K562 (cell line): ENCODE measurements around the gene ASB13. TPM values are rescaled to one million over a fixed set of nuclear protein-coding genes. Genes with fewer than 3 reads are reported as not detected.

ENCODE experiments used
- ATAC-seq: fragments of 200-7000 bp; cut with Tn5 transposase; 3 replicates; pipeline ENCODE4 v1.9.1; 2020; ENCODE audit warnings: moderate library complexity
- BruUV-seq: library from RNA; stranded (reverse); fragments of 400-500 nt; replicated peaks from 2 replicates; lab custom pipeline; 2021; lab: Mats Ljungman, UMichigan
- CTCF ChIA-PET: fragments of 300-600 bp; formaldehyde crosslinking; extraction: SDS; loops from one replicate; lab custom pipeline; 2021; ENCODE audit warnings: low intra/inter-chr PET ratio; lab: Yijun Ruan, JAX
- POLR2A ChIA-PET: fragments of 300-600, 350-650 bp; sonication (Branson Sonifier 250); formaldehyde crosslinking; extraction: SDS; loops from one replicate; lab custom pipeline; 2021; ENCODE audit warnings: antibody characterized with exemption, inconsistent platforms; lab: Yijun Ruan, JAX
- DNase-seq, 4 experiments: peaks; one replicate each; pipeline versions ENCODE4 v3.0.0 to v3.0.0-alpha.2; 2011 to 2018; ENCODE audit warnings: low spot score in 3 of 4, mixed read lengths in 3 of 4; ENCODE audit errors: extremely low read depth in 1 of 4
- FAIRE-seq: peaks from 2 replicates; lab custom pipeline; 2011; peaks lifted over from hg19 to GRCh38; lab: Jason Lieb, UNC
- H2AFZ ChIP-seq: 2 replicates; pipeline ENCODE4 v1.6.0; 2011; ENCODE audit warnings: low read depth, low read length, control low read depth, inconsistent platforms
- H3K27ac ChIP-seq: fragments of 200-600 bp; 3 replicates; pipeline ENCODE4 v1.8.0; 2011; ENCODE audit warnings: low read depth, mild to moderate bottlenecking, control low read depth, inconsistent platforms, low read length, moderate library complexity, mixed read lengths; ENCODE audit errors: extremely low read depth
- H3K27me3 ChIP-seq, 2 experiments: fragments of 300-600 bp in 1 of 2; 2 replicates in 1 of 2; 3 replicates in 1 of 2; pipeline versions ENCODE4 v1.6.0 to v1.8.0; 2011; ENCODE audit warnings: inconsistent platforms in 2 of 2, low read length in 2 of 2, mild to moderate bottlenecking in 1 of 2, mixed read lengths in 1 of 2, moderate library complexity in 1 of 2; ENCODE audit not compliant: control insufficient read depth in 2 of 2, insufficient read depth in 2 of 2
- H3K36me3 ChIP-seq: fragments of 300-600 bp; 3 replicates; pipeline ENCODE4 v1.8.0; 2011; ENCODE audit warnings: mild to moderate bottlenecking, low read length, inconsistent platforms; ENCODE audit not compliant: control insufficient read depth, insufficient read depth
- H3K4me1 ChIP-seq, 2 experiments: fragments of 200-600 bp in 1 of 2; replicated peaks in 1 of 2; 2 replicates in 1 of 2; 3 replicates in 1 of 2; pipeline versions ENCODE4 v1.5.1 to v1.8.0; 2011; ENCODE audit warnings: inconsistent platforms in 2 of 2, low read length in 2 of 2, mild to moderate bottlenecking in 1 of 2, mixed read lengths in 1 of 2, moderate library complexity in 1 of 2; ENCODE audit not compliant: control insufficient read depth in 2 of 2, insufficient read depth in 2 of 2
- H3K4me2 ChIP-seq: 2 replicates; pipeline ENCODE4 v1.6.1; 2011; ENCODE audit warnings: low read length, control low read depth, inconsistent platforms, mixed read lengths; ENCODE audit not compliant: insufficient read depth
- H3K4me3 ChIP-seq: fragments of 200-600 bp; sonication (generic), shearing (Covaris generic); 2 replicates; pipeline ENCODE4 v1.5.1; 2016; ENCODE audit warnings: control low read depth, inconsistent platforms
- H3K79me2 ChIP-seq: fragments of 200-600 bp; 3 replicates; pipeline ENCODE4 v1.8.0; 2011; ENCODE audit warnings: low read length, inconsistent platforms; ENCODE audit not compliant: control insufficient read depth, insufficient read depth
- H3K9ac ChIP-seq, 2 experiments: 2 replicates each; pipeline versions ENCODE4 v1.6.0 to v1.6.1; 2011; ENCODE audit warnings: low read depth in 2 of 2, low read length in 2 of 2, control low read depth in 1 of 2, inconsistent platforms in 1 of 2, mild to moderate bottlenecking in 1 of 2, mixed read lengths in 1 of 2; ENCODE audit not compliant: insufficient read depth in 1 of 2
- H3K9me1 ChIP-seq: one replicate; pipeline ENCODE4 v1.6.0; 2011; ENCODE audit warnings: inconsistent platforms, mild to moderate bottlenecking, low read length, moderate library complexity; ENCODE audit not compliant: control insufficient read depth, insufficient read depth
- H3K9me3 ChIP-seq: replicated peaks from 2 replicates; pipeline ENCODE4 v1.5.1; 2011; ENCODE audit warnings: low read depth, low read length, inconsistent platforms; ENCODE audit not compliant: control insufficient read depth, insufficient read depth
- H4K20me1 ChIP-seq: replicated peaks from 2 replicates; pipeline ENCODE4 v1.6.1; 2011; ENCODE audit warnings: low read length, inconsistent platforms, mixed read lengths; ENCODE audit not compliant: control insufficient read depth, insufficient read depth
- FOXP1 ChIP-seq: sonication (generic); formaldehyde crosslinking; IDR thresholded peaks from 2 replicates; pipeline ENCODE4 v1.8.0; 2022; ENCODE audit warnings: mild to moderate bottlenecking, missing genetic modification reagents
- NFIC ChIP-seq: fragments of 450-650 bp; IDR thresholded peaks from 2 replicates; pipeline ENCODE4 v1.6.1; 2017; ENCODE audit warnings: mild to moderate bottlenecking, inconsistent platforms
- POLR2AphosphoS5 ChIP-seq: IDR thresholded peaks from 2 replicates; pipeline ENCODE4 v1.6.1; 2011; ENCODE audit warnings: mild to moderate bottlenecking, low read depth, low read length, moderate library complexity; ENCODE audit not compliant: control insufficient read depth, insufficient read depth
- TEAD1 ChIP-seq, 2 experiments: fragments of 450-650 bp in 1 of 2; sonication (generic) in 1 of 2; formaldehyde crosslinking; IDR thresholded peaks; 2 replicates each; pipeline versions ENCODE4 v1.4.0 to v1.8.0; 2020 to 2022; ENCODE audit warnings: mild to moderate bottlenecking in 2 of 2, missing genetic modification reagents in 1 of 2
- ZFP91 ChIP-seq: sonication (generic); formaldehyde crosslinking; IDR thresholded peaks from 2 replicates; pipeline ENCODE4 v1.8.0; 2022; ENCODE audit warnings: mild to moderate bottlenecking, missing genetic modification reagents
- ZNF23 ChIP-seq: fragments of 250-450 bp; sonication (Bioruptor Pico); IDR thresholded peaks from 2 replicates; pipeline ENCODE4 v1.4.0; 2020; ENCODE audit warnings: mild to moderate bottlenecking
- ZNF695 ChIP-seq: fragments of 450-650 bp; formaldehyde crosslinking; IDR thresholded peaks from 2 replicates; pipeline ENCODE4 v1.4.0; 2020; ENCODE audit warnings: mild to moderate bottlenecking, moderate library complexity
- WGBS: fragments of 100-300 bp; shearing (Covaris generic); methylation state at CpG from one replicate; pipeline ENCODE4 v1.1.6; 2016; ENCODE audit warnings: low coverage, mixed read lengths; ENCODE audit not compliant: insufficient coverage; ENCODE audit errors: missing lambda C conversion rate; 5-methylcytosine and 5-hydroxymethylcytosine counted together
- in situ Hi-C: fragments of 300-500 bp; cut with MboI; formaldehyde crosslinking; loops from 4 replicates; pipeline ENCODE4 v1.15.0; 2018; ENCODE audit warnings: inconsistent platforms, mixed read lengths
- intact Hi-C: fragments of 100-400 bp; cut with micrococcal nuclease; formaldehyde crosslinking; loops from 2 replicates; pipeline ENCODE4 v1.14.2; 2022
- polyA plus RNA-seq, 8 experiments: library from polyadenylated mRNA; depleted of rRNA in 4 of 8; stranded (reverse) in 5 of 8; unstranded in 3 of 8; fragments of >200 nt; fragmentation: Nextera tagmentation in 2 of 8; fragmentation: Illumina TruSeq in 1 of 8; extraction: Ambion mirVana in 2 of 8; extraction: Trizol in 1 of 8; gene quantifications; 2 replicates each; pipeline versions ENCODE4 v1.2.1 to v1.2.3, GENCODE V29; 2011 to 2014; ENCODE audit warnings: inconsistent platforms in 1 of 8, missing spikeins in 1 of 8
- total RNA-seq, 7 experiments: library from RNA; depleted of rRNA in 6 of 7; stranded (reverse); fragments of >200 nt in 6 of 7; fragmentation: Illumina TruSeq in 2 of 7; extraction: Trizol in 2 of 7; gene quantifications; 2 replicates each; pipeline versions ENCODE4 v1.2.1 to v1.2.3, GENCODE V29; 2011 to 2021; ENCODE audit warnings: low replicate concordance in 1 of 7

ASB13 gene
- total and polyA plus RNA-seq, 9 of the 15 experiments (the other 6 are each of a cell fraction or from before 2014, with no cell fraction given), result 5.2 to 28.8 (median 16.9) TPM

DNA sequence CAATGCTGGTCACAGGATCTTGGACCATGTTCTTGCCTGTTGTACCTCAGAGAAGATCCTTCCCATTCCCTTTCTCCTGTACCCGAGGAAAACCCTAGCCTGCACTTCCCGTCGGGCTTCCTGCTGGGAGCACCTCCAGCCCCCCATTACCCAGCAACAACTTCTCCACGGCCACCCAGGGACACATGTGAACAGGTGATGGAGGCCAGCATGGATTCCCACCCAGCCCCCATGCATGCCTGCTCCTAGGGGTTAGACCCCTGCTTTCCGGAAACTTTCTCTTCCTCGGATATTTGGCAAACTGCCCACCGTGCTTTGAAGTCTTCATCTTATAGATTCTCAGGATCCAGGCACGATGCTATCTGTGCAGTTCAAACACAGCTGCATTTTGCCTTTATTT lies 74.3 kb downstream of the ASB13 start:
- no peak overlapping the region for H2AFZ ChIP-seq
- no peaks in the 10 kb centered on the region for H3K79me2 ChIP-seq
- H3K4me1 ChIP-seq, result peaks cover 19 to 28% of the 10 kb centered on the region in 2 experiments
- ATAC-seq (no peak), FAIRE-seq (peak; percentile 51), DNase-seq (no peak)
- no peaks in the 10 kb centered on the region for H3K9me3 ChIP-seq
- in situ Hi-C loops (no loop called here), intact Hi-C loops (no loop called here)
- H3K9ac ChIP-seq, result no peak overlapping the region; a peak in 1 of 4 replicates
- TF ChIP-seq POLR2AphosphoS5 (no peak), ZNF695 (CRISPR knock-in tag) (no peak), TEAD1 (CRISPR knock-in tag; IDR thresholded peaks at IDR 0.05) (no peak), FOXP1 (CRISPR knock-in tag) (no peak), ZFP91 (no peak), ZNF23 (CRISPR knock-in tag) (no peak), NFIC (peak; percentile 65)
- no peaks in the 10 kb centered on the region for H4K20me1 ChIP-seq
- no peak overlapping the region for H3K4me2 ChIP-seq
- no TSS peak for BruUV-seq
- ChIA-PET CTCF (no interaction called here), POLR2A (interaction anchor here (0.8 to 1.4 kb wide), 4 partner anchors 9 to 92 kb away, joined by 3 to 5 read pairs (median 4); partner anchors contain the start of gene TASOR2)
- H3K27ac ChIP-seq, result no peak overlapping the region
- H3K9me1 ChIP-seq, result no peaks in the 10 kb centered on the region
- WGBS, result 33% methylated on average over 8 of the region's 8 CpGs
- H3K4me3 ChIP-seq, result no peak overlapping the region
- H3K27me3 ChIP-seq, result no peaks in the 10 kb centered on the region
- H3K36me3 ChIP-seq, result no peaks in the 10 kb centered on the region
